Astrocyte (in vitro differentiated cells and primary cell): ENCODE results near the gene VPS37B. TPM values are rescaled to one million over a fixed set of nuclear protein-coding genes. Genes with fewer than 3 reads are reported as not detected.
A peak's percentile ranks its signal among the peaks of the same experiment; 100 is the strongest.
"Not testable (repeated sequence)": the region's sequence is repeated elsewhere in the genome, so short reads cannot be mapped to it uniquely, and the experiment has no call there.

Experiments used
- DNase-seq: peaks from one replicate; pipeline ENCODE4 v3.0.0-alpha.2; 2010; ENCODE audit warnings: low read depth
- FAIRE-seq: peaks from 2 replicates; lab custom pipeline; 2011; peaks lifted over from hg19 to GRCh38; lab: Jason Lieb, UNC
- H2AFZ ChIP-seq: 2 replicates; pipeline ENCODE4 v1.6.0; 2012; ENCODE audit warnings: low read depth, low read length, inconsistent platforms
- H3K27ac ChIP-seq: 2 replicates; pipeline ENCODE4 v1.5.1; 2011; ENCODE audit warnings: low read depth, low read length, inconsistent platforms
- H3K27me3 ChIP-seq: 2 replicates; pipeline ENCODE4 v1.6.0; 2011; ENCODE audit warnings: low read length, inconsistent platforms; ENCODE audit not compliant: insufficient read depth
- H3K36me3 ChIP-seq: 2 replicates; pipeline ENCODE4 v1.5.1; 2011; ENCODE audit warnings: low read length, inconsistent platforms; ENCODE audit not compliant: insufficient read depth
- H3K4me1 ChIP-seq: 2 replicates; pipeline ENCODE4 v1.5.1; 2011; ENCODE audit warnings: low read length, inconsistent platforms; ENCODE audit not compliant: insufficient read depth
- H3K4me2 ChIP-seq: 2 replicates; pipeline ENCODE4 v1.6.0; 2012; ENCODE audit warnings: low read length, inconsistent platforms
- H3K4me3 ChIP-seq: 2 replicates; pipeline ENCODE4 v1.5.1; 2011; ENCODE audit warnings: low read depth, mild to moderate bottlenecking, low read length, inconsistent platforms; ENCODE audit not compliant: insufficient read depth
- H3K79me2 ChIP-seq: 2 replicates; pipeline ENCODE4 v1.6.0; 2012; ENCODE audit warnings: mild to moderate bottlenecking, low read length, inconsistent platforms; ENCODE audit not compliant: insufficient read depth
- H3K9ac ChIP-seq: 2 replicates; pipeline ENCODE4 v1.6.0; 2012; ENCODE audit warnings: mild to moderate bottlenecking, low read length, inconsistent platforms
- H3K9me3 ChIP-seq: 2 replicates; pipeline ENCODE4 v1.5.1; 2012; ENCODE audit warnings: low read depth, mild to moderate bottlenecking, low read length, inconsistent platforms; ENCODE audit not compliant: insufficient read depth
- H4K20me1 ChIP-seq: 2 replicates; pipeline ENCODE4 v1.6.0; 2012; ENCODE audit warnings: low read length, inconsistent platforms; ENCODE audit not compliant: insufficient read depth
- H3K27ac Mint-ChIP-seq: one replicate; pipeline ENCODE4 v1.8.0; 2021; ENCODE audit warnings: mild to moderate bottlenecking, mixed read lengths; ENCODE audit not compliant: unreplicated experiment
- H3K27me3 Mint-ChIP-seq: one replicate; pipeline ENCODE4 v1.8.0; 2021; ENCODE audit warnings: low read depth, mixed read lengths; ENCODE audit not compliant: unreplicated experiment
- H3K36me3 Mint-ChIP-seq: one replicate; pipeline ENCODE4 v1.8.0; 2021; ENCODE audit warnings: low read depth, mixed read lengths; ENCODE audit not compliant: unreplicated experiment
- H3K4me1 Mint-ChIP-seq: one replicate; pipeline ENCODE4 v1.8.0; 2021; ENCODE audit warnings: low read depth, mixed read lengths; ENCODE audit not compliant: unreplicated experiment
- H3K4me3 Mint-ChIP-seq: one replicate; pipeline ENCODE4 v1.8.0; 2021; ENCODE audit warnings: mild to moderate bottlenecking, moderate library complexity, mixed read lengths; ENCODE audit not compliant: unreplicated experiment
- H3K9me3 Mint-ChIP-seq: one replicate; pipeline ENCODE4 v1.8.0; 2021; ENCODE audit warnings: mild to moderate bottlenecking, mixed read lengths; ENCODE audit not compliant: unreplicated experiment
- EZH2 ChIP-seq: IDR thresholded peaks from 2 replicates; pipeline ENCODE4 v1.6.1; 2012; ENCODE audit warnings: mild to moderate bottlenecking, low read length, inconsistent platforms; ENCODE audit not compliant: insufficient read depth
- total RNA-seq: library from RNA; stranded (reverse); gene quantifications from 2 replicates; pipeline ENCODE4 v1.2.1, GENCODE V29; 2021
- TF ChIP-seq, protein P1 (sequence below): IDR thresholded peaks from 2 replicates; pipeline ENCODE4 v1.5.1; 2011; ENCODE audit warnings: low read depth, mild to moderate bottlenecking, inconsistent platforms, low read length, moderate library complexity; ENCODE audit not compliant: insufficient read depth

The VPS37B gene
- total RNA-seq, 1 donor from 2014 or later = 31.4 TPM

DNA sequence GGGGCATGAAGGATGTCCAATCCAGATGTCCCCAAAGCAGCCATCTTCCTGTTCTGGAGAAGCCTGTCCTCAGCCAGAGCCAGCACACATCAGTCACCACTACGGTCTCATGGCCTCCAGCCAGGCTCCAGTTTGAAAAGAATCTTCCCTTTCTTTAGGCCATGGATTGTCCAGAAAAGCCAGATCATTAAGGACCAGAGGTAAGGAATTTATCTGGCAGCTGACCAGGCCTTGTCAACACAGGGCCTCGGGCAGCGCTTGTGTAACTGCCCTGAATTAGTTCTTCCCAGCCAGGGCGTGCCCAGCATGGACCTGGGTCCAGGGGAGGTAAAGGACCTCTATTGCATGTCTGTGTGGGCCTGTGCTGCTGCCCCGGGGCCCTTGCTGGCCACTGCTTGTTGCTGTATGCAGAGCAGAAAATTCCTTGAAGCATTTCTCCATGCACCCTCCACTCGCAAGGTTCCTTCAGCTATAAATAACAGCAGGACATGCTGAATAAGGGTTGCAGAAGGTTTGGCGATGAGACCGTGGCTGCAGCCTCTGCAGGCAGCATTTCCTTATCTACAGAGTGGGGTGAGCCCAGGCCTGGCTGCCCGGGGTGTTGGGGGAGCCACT, 21.7 kb upstream of the VPS37B start:
- no peak overlapping the region for H3K4me2 ChIP-seq
- H3K4me3 ChIP-seq = no peak overlapping the region
- H2AFZ ChIP-seq = no peak overlapping the region
- Mint-ChIP-seq H3K27ac (no peak overlapping the region), H3K27me3 (peaks cover 3% of the 10 kb centered on the region), H3K4me1 (peaks cover 6% of the 10 kb centered on the region), H3K9me3 (peaks cover 2% of the 10 kb centered on the region), H3K36me3 (peaks cover 2% of the 10 kb centered on the region), H3K4me3 (no peak overlapping the region)
- no peaks in the 10 kb centered on the region for H3K9me3 ChIP-seq
- no peak overlapping the region for H3K27ac ChIP-seq
- FAIRE-seq (no peak), DNase-seq (peak; percentile 65)
- H3K4me1 ChIP-seq = peaks cover 8% of the 10 kb centered on the region
- no peak for TF ChIP-seq EZH2
- TF ChIP-seq, protein P1, sequence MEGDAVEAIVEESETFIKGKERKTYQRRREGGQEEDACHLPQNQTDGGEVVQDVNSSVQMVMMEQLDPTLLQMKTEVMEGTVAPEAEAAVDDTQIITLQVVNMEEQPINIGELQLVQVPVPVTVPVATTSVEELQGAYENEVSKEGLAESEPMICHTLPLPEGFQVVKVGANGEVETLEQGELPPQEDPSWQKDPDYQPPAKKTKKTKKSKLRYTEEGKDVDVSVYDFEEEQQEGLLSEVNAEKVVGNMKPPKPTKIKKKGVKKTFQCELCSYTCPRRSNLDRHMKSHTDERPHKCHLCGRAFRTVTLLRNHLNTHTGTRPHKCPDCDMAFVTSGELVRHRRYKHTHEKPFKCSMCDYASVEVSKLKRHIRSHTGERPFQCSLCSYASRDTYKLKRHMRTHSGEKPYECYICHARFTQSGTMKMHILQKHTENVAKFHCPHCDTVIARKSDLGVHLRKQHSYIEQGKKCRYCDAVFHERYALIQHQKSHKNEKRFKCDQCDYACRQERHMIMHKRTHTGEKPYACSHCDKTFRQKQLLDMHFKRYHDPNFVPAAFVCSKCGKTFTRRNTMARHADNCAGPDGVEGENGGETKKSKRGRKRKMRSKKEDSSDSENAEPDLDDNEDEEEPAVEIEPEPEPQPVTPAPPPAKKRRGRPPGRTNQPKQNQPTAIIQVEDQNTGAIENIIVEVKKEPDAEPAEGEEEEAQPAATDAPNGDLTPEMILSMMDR = no peak
- no peaks in the 10 kb centered on the region for H3K79me2 ChIP-seq
- no peak overlapping the region for H3K9ac ChIP-seq
- H3K27me3 ChIP-seq = no peaks in the 10 kb centered on the region
- no peaks in the 10 kb centered on the region for H4K20me1 ChIP-seq
- no peaks in the 10 kb centered on the region for H3K36me3 ChIP-seq

DNA sequence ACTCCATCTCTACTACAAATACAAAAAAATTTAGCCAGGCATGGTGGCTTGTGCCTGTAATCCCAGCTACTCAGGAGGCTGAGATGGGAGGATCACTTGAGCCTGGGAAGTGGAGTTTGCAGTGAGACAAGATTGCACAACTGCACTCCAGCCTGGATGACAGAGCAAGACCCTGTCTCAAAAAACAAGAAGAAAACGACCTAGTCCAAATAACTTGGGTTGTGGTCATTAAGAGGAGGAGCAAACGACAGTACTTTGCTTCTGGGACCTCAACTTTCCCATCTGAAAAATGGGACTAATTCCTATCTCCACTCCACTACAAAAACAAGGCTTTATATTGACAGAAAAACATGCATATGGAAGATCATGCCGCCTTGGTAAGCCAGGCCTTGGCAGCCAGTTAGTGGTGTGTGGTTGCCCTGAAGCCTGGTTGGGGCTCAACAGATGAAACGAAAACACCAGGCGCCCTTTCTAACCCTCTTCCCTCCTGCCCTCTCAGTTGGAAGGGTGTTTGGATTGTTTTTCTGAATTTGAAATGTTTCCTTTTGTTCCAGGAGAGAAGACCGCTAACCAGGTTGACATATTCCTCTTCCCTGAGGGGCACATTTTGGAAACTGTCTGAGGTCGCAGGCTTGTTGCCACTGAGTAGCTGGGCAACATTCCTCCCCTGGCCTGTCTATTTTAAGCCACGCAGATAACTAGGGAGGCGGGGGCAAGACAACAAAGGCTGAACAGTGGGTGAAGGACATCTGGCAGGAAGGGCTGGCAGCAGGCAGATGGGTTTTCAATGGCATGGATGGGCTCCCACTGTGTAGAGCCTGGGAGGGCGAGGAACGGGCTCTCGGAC, 13.7 kb upstream of the VPS37B start:
- H3K4me1 Mint-ChIP-seq = peaks cover 8% of the 10 kb centered on the region
- H3K27me3 ChIP-seq = no peaks in the 10 kb centered on the region
- FAIRE-seq = no peak
- no peaks in the 10 kb centered on the region for H3K9me3 Mint-ChIP-seq
- no peak overlapping the region for H3K27ac ChIP-seq
- H3K4me1 ChIP-seq = no peaks in the 10 kb centered on the region
- no peak overlapping the region for H3K9ac ChIP-seq
- no peaks in the 10 kb centered on the region for H3K36me3 ChIP-seq
- H3K36me3 Mint-ChIP-seq = no peaks in the 10 kb centered on the region
- H3K9me3 ChIP-seq = no peaks in the 10 kb centered on the region
- H2AFZ ChIP-seq = peak overlapping the region; percentile 50
- peaks cover 2% of the 10 kb centered on the region for H3K27me3 Mint-ChIP-seq
- TF ChIP-seq, protein P1 = no peak
- TF ChIP-seq EZH2 = no peak
- DNase-seq = no peak
- no peaks in the 10 kb centered on the region for H4K20me1 ChIP-seq
- no peak overlapping the region for H3K4me2 ChIP-seq
- no peaks in the 10 kb centered on the region for H3K79me2 ChIP-seq
- H3K27ac Mint-ChIP-seq = no peak overlapping the region
- H3K4me3 Mint-ChIP-seq = no peak overlapping the region
- no peak overlapping the region for H3K4me3 ChIP-seq

DNA sequence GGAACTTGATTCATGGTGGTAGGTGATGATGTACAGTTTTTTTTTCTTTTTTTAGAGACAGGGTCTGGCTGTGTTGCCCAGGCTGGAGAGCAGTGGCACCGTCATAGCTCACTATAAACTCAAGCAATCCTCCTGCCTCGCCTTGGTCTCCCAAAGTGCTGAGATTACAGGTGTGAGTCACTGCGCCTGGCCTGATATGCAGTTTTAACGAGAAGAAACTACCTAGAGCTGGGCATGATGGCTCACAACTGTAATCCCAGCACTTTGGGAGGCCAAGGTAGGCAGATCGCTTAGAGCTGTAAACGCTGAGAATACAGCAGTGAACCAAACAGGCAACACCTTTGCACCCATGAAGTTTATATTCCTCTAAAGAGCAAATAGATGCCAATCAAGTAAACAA, 13.0 kb upstream of the VPS37B start:
- no peaks in the 10 kb centered on the region for H3K79me2 ChIP-seq
- H3K9ac ChIP-seq = no peak overlapping the region
- H3K4me3 ChIP-seq = no peak overlapping the region
- H3K27me3 ChIP-seq = no peaks in the 10 kb centered on the region
- H3K4me1 ChIP-seq = no peaks in the 10 kb centered on the region
- no peaks in the 10 kb centered on the region for H3K9me3 Mint-ChIP-seq
- H3K36me3 ChIP-seq = no peaks in the 10 kb centered on the region
- H4K20me1 ChIP-seq = no peaks in the 10 kb centered on the region
- H3K27ac Mint-ChIP-seq = no peak overlapping the region
- no peak for TF ChIP-seq EZH2
- TF ChIP-seq, protein P1 = no peak
- H3K4me3 Mint-ChIP-seq = no peak overlapping the region
- peaks cover 8% of the 10 kb centered on the region for H3K4me1 Mint-ChIP-seq
- peaks cover 2% of the 10 kb centered on the region for H3K27me3 Mint-ChIP-seq
- no peak overlapping the region for H2AFZ ChIP-seq
- no peak for DNase-seq
- no peak overlapping the region for H3K27ac ChIP-seq
- H3K36me3 Mint-ChIP-seq = no peaks in the 10 kb centered on the region
- no peak overlapping the region for H3K4me2 ChIP-seq
- FAIRE-seq = no peak
- H3K9me3 ChIP-seq = no peaks in the 10 kb centered on the region

DNA sequence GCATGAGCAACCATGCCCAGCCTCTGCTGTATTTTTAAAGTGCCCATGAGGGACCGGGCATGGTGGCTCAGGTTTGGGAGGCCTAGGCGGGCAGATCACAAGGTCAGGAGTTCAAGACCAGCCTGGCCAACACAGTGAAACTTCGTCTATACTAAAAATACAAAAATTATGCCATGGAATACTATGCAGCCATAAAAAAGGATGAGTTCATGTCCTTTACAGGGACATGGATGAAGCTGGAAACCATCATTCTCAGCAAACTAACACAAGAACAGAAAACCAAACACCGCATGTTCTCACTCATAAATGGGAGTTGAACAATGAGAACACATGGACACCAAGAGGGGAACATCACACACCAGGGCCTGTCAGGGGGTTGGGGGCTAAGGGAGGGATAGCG, 9.3 kb upstream of the VPS37B start:
- not testable (repeated sequence) for H2AFZ ChIP-seq, FAIRE-seq, H3K9ac ChIP-seq, H3K4me3 Mint-ChIP-seq, H3K36me3 ChIP-seq, H3K27ac Mint-ChIP-seq, H3K79me2 ChIP-seq, H3K27me3 ChIP-seq, H3K4me1 Mint-ChIP-seq, H3K4me3 ChIP-seq, H3K27ac ChIP-seq, H4K20me1 ChIP-seq, H3K9me3 Mint-ChIP-seq, H3K9me3 ChIP-seq, DNase-seq, H3K36me3 Mint-ChIP-seq, H3K4me2 ChIP-seq, H3K27me3 Mint-ChIP-seq, H3K4me1 ChIP-seq
